GM12872 (cell line): ENCODE measurements around the gene FAM89B.

Source experiments
- TF ChIP-seq, protein P1 (sequence below): IDR thresholded peaks from 3 replicates; pipeline ENCODE4 v1.5.1; 2011; ENCODE audit warnings: low read depth, mild to moderate bottlenecking, low read length, moderate library complexity; ENCODE audit not compliant: insufficient read depth

FAM89B gene

DNA sequence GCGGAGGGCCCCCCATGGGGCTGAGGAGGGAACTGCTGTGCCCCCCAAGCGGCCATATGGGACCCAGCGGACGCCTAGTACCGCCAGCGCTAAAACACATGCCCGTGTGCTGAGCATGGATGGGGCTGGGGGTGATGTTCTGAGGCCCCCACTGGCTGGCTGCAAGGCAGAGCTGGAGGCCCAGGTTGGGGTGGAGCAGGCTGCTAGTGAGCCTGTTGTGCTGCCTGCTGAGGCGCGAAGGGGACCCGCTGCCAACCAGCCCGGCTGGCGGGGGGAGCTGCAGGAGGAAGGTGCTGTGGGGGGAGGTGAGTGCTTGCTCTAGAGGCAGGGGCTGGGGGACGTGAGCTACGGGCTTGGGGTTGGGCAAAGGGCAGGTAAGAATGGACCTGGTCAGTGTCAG, 46.4 kb downstream of the FAM89B start:
- TF ChIP-seq, protein P1, sequence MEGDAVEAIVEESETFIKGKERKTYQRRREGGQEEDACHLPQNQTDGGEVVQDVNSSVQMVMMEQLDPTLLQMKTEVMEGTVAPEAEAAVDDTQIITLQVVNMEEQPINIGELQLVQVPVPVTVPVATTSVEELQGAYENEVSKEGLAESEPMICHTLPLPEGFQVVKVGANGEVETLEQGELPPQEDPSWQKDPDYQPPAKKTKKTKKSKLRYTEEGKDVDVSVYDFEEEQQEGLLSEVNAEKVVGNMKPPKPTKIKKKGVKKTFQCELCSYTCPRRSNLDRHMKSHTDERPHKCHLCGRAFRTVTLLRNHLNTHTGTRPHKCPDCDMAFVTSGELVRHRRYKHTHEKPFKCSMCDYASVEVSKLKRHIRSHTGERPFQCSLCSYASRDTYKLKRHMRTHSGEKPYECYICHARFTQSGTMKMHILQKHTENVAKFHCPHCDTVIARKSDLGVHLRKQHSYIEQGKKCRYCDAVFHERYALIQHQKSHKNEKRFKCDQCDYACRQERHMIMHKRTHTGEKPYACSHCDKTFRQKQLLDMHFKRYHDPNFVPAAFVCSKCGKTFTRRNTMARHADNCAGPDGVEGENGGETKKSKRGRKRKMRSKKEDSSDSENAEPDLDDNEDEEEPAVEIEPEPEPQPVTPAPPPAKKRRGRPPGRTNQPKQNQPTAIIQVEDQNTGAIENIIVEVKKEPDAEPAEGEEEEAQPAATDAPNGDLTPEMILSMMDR, result no peak

DNA sequence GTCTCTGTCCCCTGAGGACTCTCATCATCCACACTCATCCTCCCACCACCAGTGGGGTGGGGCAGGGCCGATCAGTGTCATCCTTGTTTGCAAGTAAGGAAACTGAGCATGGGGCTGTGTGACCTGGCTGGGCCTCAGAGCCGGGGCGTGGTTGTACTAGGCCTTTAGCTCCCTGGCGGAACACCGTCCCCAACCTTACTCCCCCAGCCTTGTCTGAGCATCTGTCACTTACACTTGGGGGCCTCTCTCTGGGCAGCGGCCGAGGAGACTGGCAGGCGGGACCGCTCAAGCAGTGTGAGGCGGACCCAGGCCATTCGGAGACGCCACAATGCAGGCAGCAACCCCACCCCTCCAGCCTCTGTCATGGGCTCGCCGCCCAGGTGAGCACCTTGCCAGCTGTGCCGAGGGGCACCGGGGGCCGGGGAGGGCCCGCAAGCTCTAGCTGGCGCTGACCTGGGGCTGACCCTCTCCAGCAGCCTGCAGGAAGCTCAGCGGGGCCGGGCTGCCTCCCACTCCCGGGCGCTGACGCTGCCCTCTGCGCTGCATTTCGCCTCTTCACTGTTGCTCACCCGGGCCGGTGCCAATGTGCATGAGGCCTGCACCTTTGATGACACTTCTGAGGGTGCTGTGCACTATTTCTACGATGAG, 47.1 kb downstream of the FAM89B start:
- TF ChIP-seq, protein P1, result no peak

DNA sequence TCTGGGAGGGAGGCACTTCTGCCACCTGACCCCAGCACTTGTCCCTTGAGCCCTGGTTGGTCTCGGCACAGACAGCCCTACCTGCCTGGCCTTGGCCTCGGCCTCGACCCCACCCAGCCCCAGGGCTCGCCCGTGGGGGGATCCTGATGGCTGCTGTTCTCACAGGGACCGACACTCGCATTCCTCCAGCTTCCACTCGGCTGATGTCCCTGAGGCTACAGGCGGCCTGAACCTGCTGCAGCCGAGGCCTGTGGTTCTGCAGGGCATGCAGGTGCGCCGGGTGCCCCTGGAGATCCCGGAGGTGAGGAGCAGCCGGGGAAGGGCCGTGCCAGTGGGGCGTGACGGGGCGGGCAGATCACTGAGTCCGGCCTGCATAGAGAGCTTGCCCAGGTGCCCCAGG, 48.3 kb downstream of the FAM89B start:
- TF ChIP-seq, protein P1, result no peak

DNA sequence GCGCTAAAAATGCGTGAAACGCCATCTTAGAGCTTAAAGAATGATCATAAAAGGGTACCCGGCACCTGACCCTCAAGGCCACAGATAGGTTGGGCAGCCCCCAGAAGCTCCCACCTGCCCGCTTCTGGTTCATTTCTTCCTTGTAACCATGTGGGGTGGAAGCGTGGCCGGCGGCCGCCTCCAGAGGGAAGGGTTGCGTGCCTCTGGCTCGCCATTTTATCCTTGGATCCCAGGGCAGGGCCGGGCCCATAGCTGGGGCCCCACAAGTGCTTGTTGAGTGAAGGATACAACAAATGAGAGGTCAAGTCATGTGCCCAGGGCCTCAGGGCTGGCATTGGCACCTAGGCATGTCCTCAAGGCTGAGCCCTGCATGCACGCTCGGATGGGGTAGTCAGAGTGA, 49.1 kb downstream of the FAM89B start:
- TF ChIP-seq, protein P1, result no peak

DNA sequence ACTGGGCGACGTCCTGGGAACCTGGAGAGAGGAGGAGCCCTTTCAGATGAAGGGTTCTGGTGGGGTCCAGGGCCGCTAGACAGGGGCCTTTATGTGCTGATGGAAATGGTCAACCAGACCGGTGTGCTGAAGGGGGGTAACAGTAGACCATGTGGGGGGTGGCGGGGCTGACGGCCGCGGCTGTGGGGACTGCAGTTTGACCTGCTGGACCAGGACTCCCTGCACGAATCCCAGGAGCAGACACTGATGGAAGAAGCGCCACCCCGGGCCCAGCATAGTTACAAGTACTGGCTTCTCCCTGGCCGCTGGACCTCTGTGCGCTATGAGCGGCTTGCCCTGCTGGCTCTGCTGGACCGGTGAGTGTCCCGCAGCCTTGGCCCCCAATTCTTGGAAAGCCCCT, 49.7 kb downstream of the FAM89B start:
- TF ChIP-seq, protein P1, result no peak

DNA sequence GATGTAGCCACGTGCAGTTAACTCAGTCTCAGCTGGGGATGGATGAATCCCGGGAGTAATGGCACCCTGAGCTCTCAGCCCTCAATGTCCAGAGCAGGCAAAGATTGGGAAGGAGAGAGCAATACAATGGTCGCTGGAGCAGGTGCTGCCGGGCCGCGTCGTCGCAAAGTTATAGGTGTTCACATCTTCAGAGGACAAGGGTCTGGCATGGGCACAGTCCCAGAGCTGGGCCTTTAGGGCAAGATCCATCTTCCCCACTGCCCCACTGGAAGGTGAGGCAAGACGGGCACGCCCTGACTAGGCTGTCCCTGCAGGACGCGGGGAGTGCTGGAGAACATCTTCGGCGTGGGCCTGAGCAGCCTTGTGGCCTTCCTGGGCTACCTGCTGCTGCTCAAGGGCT, 50.8 kb downstream of the FAM89B start:
- TF ChIP-seq, protein P1, result no peak
